Heart left ventricle (tissue), 13 donors: ENCODE measurements around the gene HSD17B14.

Experiments
- CTCF ChIP-seq, 12 donors: fragments of 200-600 bp; sonication (generic) in 4 of 12; IDR thresholded peaks; one replicate each; pipeline versions ENCODE4 v1.5.0 to v1.8.0; 2018 to 2022; ENCODE audit warnings: antibody characterized with exemption in 12 of 12, mild to moderate bottlenecking in 5 of 12
- POLR2A ChIP-seq, 2 donors: fragments of 450-650 bp; IDR thresholded peaks; one replicate each; pipeline ENCODE4 v1.6.1; 2017; ENCODE audit warnings: antibody characterized with exemption in 2 of 2, mild to moderate bottlenecking in 2 of 2, moderate library complexity in 2 of 2
- donor health status: ischemic (EF 13 %, LVEDD 7.1; RV severe dilation, severe dysfunction).
- donor health status: DM: no; HTN: yes; CAD: no.
- donor health status: DM: no; HTN: no; CAD: no.
- donor health status: ischemic (EF 25% LVEDD 6.9; RV normal size, moderate dysfunction).
- donor health status: ischemic (EF 25% LVEDD 5.7; RV mildly dilated, moderate dysfunction).
- donor health status: ischemic (EF 35%, LVEDD 5.7; RV mildly dilated, moderate dysfunction).
- donor health status: nonischemic (EF 11% LVEDD 7.7; RV severe dilation, severe dysfunction).
- donor health status: DM: yes; HTN: yes; CAD: no.
- donor health status: PGD.
- donor health status: ischemic (EF 29% LVEDD 5.4; RV normal size, mild dysfunction).
- donor health status: nonischemic (EF 23%, LVEDD 6.1; RV moderate dilation, normal function).

- no peak for TF ChIP-seq POLR2A (IDR thresholded peaks at IDR 0.05)
- no peak for TF ChIP-seq CTCF (IDR thresholded peaks at IDR 0.05)
Measured at GRCh38 chr19:48797103-48797502, 39.2 kb downstream of the HSD17B14 start.
